Measurements from ENCODE around the gene GPAM. TPM values are rescaled to one million over a fixed set of nuclear protein-coding genes. Genes with fewer than 3 reads are reported as not detected.

The GPAM gene
- total RNA-seq, 2 donors from 2014 or later, result 6.3 to 7.5 TPM

DNA sequence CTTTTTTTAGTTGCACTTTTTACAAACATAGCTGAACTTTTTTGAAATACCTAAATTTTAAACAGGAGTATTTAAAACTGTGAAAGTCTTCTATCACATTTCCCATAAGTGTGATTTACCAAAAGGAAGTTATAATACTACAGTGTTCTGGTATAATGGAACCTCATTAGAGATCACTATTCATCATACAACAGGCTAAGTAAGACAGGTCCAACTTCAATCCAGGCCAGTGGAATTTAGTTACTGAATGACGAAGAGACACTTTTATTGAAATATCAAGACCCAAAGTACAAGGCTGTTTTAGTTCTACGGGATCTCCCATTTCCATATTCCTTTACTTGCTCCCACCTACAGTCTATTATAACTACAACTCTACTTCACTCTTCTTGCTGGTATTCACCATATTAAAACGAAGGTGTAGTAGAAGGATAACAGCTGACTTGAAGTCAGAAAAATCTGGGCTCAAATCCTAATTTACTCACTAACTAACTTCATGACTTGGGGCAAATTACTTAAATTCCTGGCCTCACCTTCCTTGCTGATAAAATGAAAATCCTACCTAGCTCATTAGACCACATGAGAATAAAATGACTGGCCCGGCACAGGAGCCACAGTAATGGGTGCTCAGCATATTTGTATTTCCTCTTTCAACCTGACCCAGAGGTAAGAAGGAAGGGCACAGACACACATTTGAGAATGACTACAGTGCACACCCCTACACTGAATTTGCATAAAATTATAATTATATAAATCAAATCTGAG is 21.6 kb downstream of the GPAM start:
- Mint-ChIP-seq H3K36me3 (peaks cover 0 to 8% of the 10 kb centered on the region in 2 donors), H3K9me3 (no peaks in the 10 kb centered on the region)
- DNase-seq (ENCODE audit: low spot score in 2 of 2), result no peak

GRCh38 chr10:112160834-112161233 is 22.7 kb downstream of the GPAM start:
- ATAC-seq, result no peak
- no peak for DNase-seq (ENCODE audit: low spot score in 2 of 2)
- Mint-ChIP-seq H3K9me3 (no peaks in the 10 kb centered on the region), H3K36me3 (peaks cover 0 to 8% of the 10 kb centered on the region in 2 donors), H3K27ac (no peak overlapping the region)

More for the DNA sequence above, 21.6 kb downstream of the GPAM start:
- peak overlapping the region in 1 of 2 donors; percentile 11 for H3K27ac Mint-ChIP-seq
- no peak for ATAC-seq

GRCh38 chr10:112159469-112159868 is 24.1 kb downstream of the GPAM start:
- DNase-seq (ENCODE audit: low spot score in 2 of 2), result no peak
- H3K9me3 Mint-ChIP-seq, result no peaks in the 10 kb centered on the region
- ATAC-seq, result no peak
- no peak overlapping the region for H3K27ac Mint-ChIP-seq
- peaks cover 0 to 8% of the 10 kb centered on the region in 2 donors for H3K36me3 Mint-ChIP-seq

GRCh38 chr10:112151524-112152039 is 32.0 kb downstream of the GPAM start:
- no peak overlapping the region for H3K27ac Mint-ChIP-seq
- DNase-seq (ENCODE audit: low spot score in 2 of 2) (no peak), ATAC-seq (no peak)
- peaks cover 0 to 7% of the 10 kb centered on the region in 2 donors for H3K36me3 Mint-ChIP-seq
- H3K9me3 Mint-ChIP-seq, result no peaks in the 10 kb centered on the region

DNA sequence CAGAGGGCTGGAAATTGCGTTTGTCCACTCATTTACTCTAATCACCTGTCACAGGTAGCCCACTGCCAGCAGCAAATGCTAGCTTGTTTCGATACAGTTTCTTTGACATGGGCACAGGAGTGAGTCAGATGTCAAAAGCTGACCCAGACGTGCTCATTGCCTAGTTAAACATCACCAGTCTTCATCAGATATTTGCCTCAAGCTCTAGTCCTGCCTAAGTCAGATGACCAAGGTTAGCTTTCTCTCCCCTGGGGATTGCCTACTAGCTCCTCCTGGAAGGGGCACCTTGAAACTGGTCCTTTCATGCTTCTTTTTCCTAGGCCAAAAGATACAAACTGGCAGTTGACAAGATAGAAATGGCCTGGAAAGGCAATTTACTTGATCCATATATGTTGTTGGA is 35.2 kb downstream of the GPAM start:
- ATAC-seq (no peak), DNase-seq (ENCODE audit: low spot score in 2 of 2) (no peak)
- Mint-ChIP-seq H3K27ac (no peak overlapping the region), H3K9me3 (no peaks in the 10 kb centered on the region), H3K36me3 (peaks cover 0 to 7% of the 10 kb centered on the region in 2 donors)

- no peak overlapping the region for H3K27ac Mint-ChIP-seq
- H3K36me3 Mint-ChIP-seq, result peaks cover 0 to 7% of the 10 kb centered on the region in 2 donors
- H3K9me3 Mint-ChIP-seq, result no peaks in the 10 kb centered on the region
- ATAC-seq, result no peak
- no peak for DNase-seq (ENCODE audit: low spot score in 2 of 2)
Observed at GRCh38 chr10:112146799-112147198, 36.8 kb downstream of the GPAM start.

GRCh38 chr10:112145263-112145662 is 38.3 kb downstream of the GPAM start:
- no peak for DNase-seq (ENCODE audit: low spot score in 2 of 2)
- Mint-ChIP-seq H3K27ac (no peak overlapping the region), H3K36me3 (peaks cover 0 to 7% of the 10 kb centered on the region in 2 donors), H3K9me3 (no peaks in the 10 kb centered on the region)
- no peak for ATAC-seq

- H3K27ac Mint-ChIP-seq, result no peak overlapping the region
- ATAC-seq (no peak), DNase-seq (ENCODE audit: low spot score in 2 of 2) (no peak)
- H3K36me3 Mint-ChIP-seq, result peaks cover 0 to 1% of the 10 kb centered on the region in 2 donors
- no peaks in the 10 kb centered on the region for H3K9me3 Mint-ChIP-seq
Observed at GRCh38 chr10:112143420-112143819, 40.1 kb downstream of the GPAM start.

DNA sequence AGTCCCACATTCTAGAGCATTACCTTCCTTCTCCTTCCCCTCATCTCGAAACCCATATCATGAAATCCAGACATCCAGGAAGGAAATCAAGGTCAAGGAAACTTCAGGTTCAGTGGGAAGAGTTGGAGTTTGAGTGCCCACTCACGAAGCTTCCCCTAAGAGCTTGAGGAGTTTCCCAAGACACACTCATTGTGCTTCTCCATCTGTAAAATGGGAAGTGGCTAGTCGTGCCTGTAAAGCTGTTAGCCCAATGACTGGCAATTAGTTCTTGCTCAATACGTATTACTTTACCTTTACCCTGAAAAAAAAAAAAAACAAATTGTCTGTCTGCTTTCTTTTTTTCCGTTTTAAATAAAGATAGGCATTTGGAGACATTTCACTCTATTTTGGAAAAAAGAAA is 42.3 kb downstream of the GPAM start:
- DNase-seq (ENCODE audit: low spot score in 2 of 2) (no peak), ATAC-seq (no peak)
- Mint-ChIP-seq H3K9me3 (no peaks in the 10 kb centered on the region), H3K36me3 (no peaks in the 10 kb centered on the region), H3K27ac (no peak overlapping the region)

DNA sequence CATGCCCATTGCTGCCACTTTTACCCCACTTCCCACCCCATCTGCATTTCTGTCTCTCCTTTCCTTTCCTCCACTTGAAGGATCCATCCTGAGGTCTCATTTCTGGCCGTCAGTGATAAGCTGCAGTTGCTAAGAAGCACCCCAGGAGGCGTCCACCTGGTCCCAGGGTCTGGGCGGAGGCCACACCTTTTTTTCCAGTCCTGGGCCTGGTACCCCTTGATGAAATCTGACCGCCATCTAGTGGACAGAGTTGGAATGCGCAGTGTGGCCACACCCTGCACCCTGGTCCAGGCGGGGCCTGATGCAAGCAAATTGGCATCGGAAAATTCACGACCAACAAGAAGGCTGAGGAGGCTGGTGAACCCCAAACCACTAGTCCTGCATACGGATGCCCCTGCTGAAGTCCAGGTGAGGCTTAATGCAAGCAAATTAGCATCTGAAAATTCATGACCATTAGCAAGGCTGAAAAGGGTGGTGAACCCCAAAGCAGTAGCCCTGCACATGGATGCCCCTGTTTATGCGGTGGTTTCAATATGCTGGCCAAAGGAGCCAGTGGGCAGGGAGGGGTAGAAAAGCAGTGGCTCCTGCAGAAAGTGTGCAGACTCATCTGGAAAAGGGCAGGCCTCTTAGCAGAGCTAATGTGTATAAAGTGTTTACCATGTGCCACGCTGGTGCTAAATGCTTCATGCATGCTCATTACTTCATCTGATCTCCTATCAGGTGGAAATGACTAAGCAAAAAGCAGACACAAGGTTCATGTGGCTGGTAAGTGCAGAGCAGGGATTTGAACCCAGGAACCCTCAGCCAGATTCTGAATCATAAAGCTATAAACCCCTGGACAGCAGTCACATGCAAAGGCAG is 43.2 kb downstream of the GPAM start:
- Mint-ChIP-seq H3K36me3 (no peaks in the 10 kb centered on the region), H3K27ac (no peak overlapping the region), H3K9me3 (no peaks in the 10 kb centered on the region)
- peak; percentile 60 to 82 for DNase-seq (ENCODE audit: low spot score in 2 of 2)
- peak; percentile 89 to 97 for ATAC-seq

DNA sequence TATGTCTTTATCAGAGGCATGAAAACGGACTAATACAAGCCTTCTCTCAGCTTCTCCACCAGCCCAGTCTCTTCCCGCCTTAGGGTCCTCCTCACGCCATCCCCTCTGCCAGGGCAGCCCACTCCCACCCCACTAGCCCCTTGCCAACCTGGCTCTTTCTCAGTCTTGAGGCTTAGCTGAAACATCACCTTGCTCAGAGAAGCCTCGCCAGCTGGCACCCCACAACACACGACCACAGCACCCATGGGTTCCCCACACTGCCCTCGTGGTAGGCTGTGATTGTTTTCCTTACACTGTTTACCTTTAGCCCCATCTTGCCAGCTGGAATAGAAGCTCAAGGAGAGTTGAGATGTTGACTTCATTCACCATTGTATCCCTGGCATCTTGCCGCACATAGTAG is 44.4 kb downstream of the GPAM start:
- Mint-ChIP-seq H3K36me3 (no peaks in the 10 kb centered on the region), H3K27ac (no peak overlapping the region), H3K9me3 (no peaks in the 10 kb centered on the region)
- DNase-seq (ENCODE audit: low spot score in 2 of 2) (no peak), ATAC-seq (no peak)

- peak; percentile 66 to 69 for ATAC-seq
- DNase-seq (ENCODE audit: low spot score in 2 of 2), result peak; percentile 58 to 83
Observed at GRCh38 chr10:112137154-112137987, 46.2 kb downstream of the GPAM start.

DNA sequence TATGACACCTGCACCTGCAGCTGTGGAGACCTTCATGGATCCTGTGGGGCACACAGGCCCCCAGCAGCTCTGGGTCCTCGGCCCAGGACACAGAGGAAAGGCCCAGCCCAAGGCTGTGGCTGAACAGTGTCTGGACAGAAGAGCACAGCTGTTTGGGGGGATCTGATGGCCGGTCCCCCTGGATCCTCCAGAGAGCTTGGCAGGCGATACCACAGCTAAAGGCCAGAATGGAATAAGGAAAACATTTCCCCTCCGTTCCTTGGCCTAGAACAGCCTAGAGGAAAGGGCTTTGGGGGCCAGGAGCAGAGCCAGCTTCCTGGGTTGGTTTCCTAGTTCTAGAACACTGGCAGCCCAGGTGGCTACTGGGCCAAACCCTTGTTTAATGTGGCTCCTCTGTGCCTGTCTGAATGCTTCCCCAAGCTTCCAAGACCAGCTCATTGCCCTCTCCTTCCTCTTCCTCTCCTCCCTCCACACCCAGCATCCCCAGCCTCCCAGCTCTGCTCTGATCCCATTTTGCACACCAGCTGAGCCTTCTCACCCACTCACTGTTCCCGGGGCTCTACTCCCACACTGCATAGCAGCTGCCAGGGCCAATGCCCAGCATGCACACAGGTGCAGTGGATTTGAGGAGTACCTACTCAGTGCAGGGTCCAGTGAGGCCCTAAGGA is 46.9 kb downstream of the GPAM start:
- no peaks in the 10 kb centered on the region for H3K9me3 Mint-ChIP-seq
- no peaks in the 10 kb centered on the region for H3K36me3 Mint-ChIP-seq
- H3K27ac Mint-ChIP-seq, result no peak overlapping the region
- ATAC-seq (no peak), DNase-seq (ENCODE audit: low spot score in 2 of 2) (no peak)

More at GRCh38 chr10:112137154-112137987, 46.2 kb downstream of the GPAM start:
- Mint-ChIP-seq H3K9me3 (no peaks in the 10 kb centered on the region), H3K36me3 (no peaks in the 10 kb centered on the region), H3K27ac (no peak overlapping the region)

DNA sequence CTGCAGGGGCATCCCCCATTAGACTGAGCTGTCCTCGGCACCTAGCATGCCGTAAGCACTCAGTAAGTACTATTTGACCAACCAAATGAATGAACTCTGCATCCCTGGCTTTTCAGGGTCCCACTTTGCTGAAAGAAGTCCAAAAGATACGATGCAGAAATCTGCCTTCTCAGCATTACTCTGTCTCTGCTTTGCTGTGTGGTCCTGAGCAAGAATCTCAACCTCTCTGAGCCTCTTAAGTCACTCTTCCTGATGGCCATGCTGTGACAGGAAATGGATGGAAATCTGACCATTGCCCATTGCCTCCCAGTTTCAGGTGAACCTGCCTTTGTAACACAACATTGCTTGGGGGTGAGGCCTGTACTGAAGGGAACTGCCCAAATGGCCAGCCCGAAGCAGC is 48.0 kb downstream of the GPAM start:
- DNase-seq (ENCODE audit: low spot score in 2 of 2) (no peak), ATAC-seq (no peak)
- H3K27ac Mint-ChIP-seq, result no peak overlapping the region
- H3K36me3 Mint-ChIP-seq, result no peaks in the 10 kb centered on the region
- H3K9me3 Mint-ChIP-seq, result no peaks in the 10 kb centered on the region

- Mint-ChIP-seq H3K36me3 (no peaks in the 10 kb centered on the region), H3K9me3 (no peaks in the 10 kb centered on the region), H3K27ac (peak overlapping the region in 1 of 2 donors; percentile 75)
- ATAC-seq (no peak), DNase-seq (ENCODE audit: low spot score in 2 of 2) (no peak)
Observed at GRCh38 chr10:112132435-112132834, 51.1 kb downstream of the GPAM start.

GRCh38 chr10:112131996-112132395 is 51.6 kb downstream of the GPAM start:
- H3K36me3 Mint-ChIP-seq, result no peaks in the 10 kb centered on the region
- no peak overlapping the region for H3K27ac Mint-ChIP-seq
- no peaks in the 10 kb centered on the region for H3K9me3 Mint-ChIP-seq
- ATAC-seq, result no peak
- DNase-seq (ENCODE audit: low spot score in 2 of 2), result no peak
